NOMO-1 (cell line): ENCODE measurements around the gene TFDP2.
"Not testable (repeated sequence)": the region's sequence is repeated elsewhere in the genome, so short reads cannot be mapped to it uniquely, and the experiment has no call there.

Source experiments
- DNase-seq, 2 experiments: peaks; one replicate each; lab custom pipeline; 2025; ENCODE audit not compliant: unreplicated experiment in 2 of 2; lab: John Stamatoyannopoulos, UW

Gene TFDP2

DNA sequence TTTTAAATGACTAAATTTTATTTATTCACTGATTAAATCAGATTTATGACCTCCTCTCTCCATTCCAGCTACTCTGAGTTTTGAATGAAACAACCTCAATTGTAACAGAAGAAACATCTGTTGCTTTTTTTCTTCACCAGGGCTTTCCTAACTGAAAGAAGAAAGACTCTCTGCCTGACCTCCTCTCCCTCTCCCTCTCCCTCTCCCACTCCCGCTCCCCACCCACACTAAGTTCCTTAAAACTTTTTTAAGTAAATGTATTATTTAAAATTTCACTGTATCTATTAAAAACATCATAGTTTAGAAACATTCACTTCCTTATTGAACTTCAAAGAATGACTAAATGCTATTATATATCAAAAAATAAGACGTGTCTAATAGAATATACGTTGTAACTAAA is 122.0 kb downstream of the TFDP2 start:
- DNase-seq: no peak

- DNase-seq: no peak
Observed at GRCh38 chr3:142026333-142026732, 123.0 kb downstream of the TFDP2 start.

DNA sequence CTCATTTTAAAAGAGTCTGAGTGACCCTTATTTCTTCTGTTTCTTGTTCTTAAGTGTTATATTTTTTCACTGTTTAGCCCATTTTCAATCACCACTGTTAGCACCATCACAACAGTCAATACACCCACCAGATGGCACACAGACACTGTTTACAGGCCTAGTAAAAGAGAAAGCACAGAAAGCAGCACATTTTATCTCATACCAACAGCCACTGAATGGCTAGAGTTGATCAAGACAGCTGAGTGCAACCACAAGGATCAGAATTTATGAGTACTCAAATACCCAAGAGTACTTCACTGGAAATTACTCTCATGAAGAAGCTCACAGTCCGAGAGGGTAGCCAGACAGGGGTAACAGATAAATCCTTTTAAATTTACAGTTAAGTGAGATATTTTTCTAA is 127.0 kb downstream of the TFDP2 start:
- no peak for DNase-seq

DNA sequence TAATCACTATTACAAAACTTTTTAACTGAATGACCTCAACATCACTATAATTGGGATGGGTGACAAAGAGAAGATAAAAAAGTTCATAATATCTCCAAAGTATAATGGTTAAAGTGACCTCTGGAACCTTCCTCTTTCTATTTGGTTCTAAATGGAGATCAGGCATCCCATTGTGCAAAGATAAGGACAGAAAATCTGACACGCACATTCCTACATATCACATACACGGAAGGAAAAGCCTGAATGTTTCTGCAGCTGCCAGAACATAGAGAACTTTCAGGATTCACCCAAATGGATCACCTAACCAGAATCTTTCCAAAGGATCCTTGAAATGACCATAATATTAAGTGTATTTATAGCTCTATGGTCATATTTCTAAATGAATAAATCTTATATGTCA is 128.2 kb downstream of the TFDP2 start:
- DNase-seq: peak in 1 of 2 experiments; percentile 24

- DNase-seq: peak in 1 of 2 experiments; percentile 87
Observed at GRCh38 chr3:142019794-142020320, 129.5 kb downstream of the TFDP2 start.

GRCh38 chr3:142013993-142014392 is 135.4 kb downstream of the TFDP2 start:
- no peak for DNase-seq

DNA sequence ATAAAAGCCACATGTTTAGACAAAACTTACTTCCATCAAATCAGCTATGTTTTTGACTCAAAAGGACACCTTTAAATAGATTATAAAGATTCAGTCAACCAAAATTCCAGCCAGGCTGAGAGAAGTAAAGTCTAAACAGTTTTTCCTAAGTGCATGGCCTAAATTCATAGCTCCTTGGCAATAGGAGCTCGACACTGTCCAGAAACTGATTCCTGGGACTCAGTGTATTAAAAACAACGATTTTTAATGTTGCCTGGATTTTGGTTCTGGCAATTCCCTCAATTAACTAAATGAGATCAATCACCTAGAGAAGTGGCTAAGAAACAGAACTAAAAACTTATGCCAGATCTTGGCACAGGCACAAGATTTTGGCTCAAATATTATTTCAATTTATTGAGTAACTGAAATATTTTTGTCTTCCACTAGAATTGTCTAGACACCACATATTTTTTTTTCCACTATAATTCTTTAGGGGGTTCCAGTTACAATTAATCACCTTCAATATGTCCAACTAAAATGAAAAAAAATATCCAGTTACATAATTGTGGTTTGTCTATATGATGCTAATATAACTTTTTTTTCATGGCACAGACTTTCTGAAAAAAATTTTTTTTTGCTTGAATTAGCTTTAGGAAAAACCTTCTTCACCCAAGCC is 135.9 kb downstream of the TFDP2 start:
- DNase-seq: no peak

DNA sequence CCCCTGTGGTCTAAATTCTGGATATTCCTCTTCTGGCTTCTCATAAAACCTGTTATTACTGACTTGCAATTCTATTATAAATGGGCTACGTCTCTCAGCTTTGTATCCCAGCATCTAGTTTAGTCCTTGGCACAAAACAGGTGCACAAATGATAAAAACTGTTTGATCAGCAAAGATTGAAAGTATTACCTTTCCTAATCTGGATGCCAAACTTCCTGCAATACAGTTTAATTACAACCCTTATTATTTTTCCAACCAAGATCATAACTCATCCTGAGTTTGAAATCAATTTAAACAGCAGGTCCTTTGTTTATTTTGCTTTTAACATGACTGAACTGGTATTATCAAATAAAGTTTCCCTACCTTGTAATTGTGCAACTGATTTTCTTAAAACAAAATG is 140.3 kb downstream of the TFDP2 start:
- DNase-seq: no peak

GRCh38 chr3:142007710-142008399 is 141.5 kb downstream of the TFDP2 start:
- no peak for DNase-seq

DNA sequence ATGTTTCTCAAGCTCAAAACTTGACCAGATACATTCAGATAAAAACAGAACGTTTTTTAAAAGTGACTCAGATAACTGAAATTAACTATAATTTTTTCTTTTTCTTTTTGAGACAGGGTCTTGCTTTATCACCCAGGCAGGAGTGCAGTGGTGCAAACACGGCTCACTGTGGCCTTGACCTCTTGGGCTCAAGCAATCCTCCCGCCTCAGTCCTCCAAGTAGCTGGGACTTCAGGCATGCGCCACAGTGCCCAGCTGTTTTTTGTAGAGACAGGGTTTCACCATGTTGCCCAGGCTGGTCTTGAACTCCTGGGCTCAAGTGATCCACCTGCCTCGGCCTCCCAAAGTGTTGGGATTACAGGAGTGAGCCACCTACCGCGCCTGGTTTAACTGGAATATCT is 144.4 kb downstream of the TFDP2 start:
- DNase-seq: not testable (repeated sequence)

- no peak for DNase-seq
Observed at GRCh38 chr3:142004025-142004424, 145.3 kb downstream of the TFDP2 start.

- no peak for DNase-seq
Observed at GRCh38 chr3:142003291-142003690, 146.1 kb downstream of the TFDP2 start.

GRCh38 chr3:142000325-142000870 is 148.9 kb downstream of the TFDP2 start:
- no peak for DNase-seq

- DNase-seq: peak; percentile 17 to 30
Observed at GRCh38 chr3:141998669-141999290, 150.6 kb downstream of the TFDP2 start.

GRCh38 chr3:141996437-141996836 is 152.9 kb downstream of the TFDP2 start:
- DNase-seq: no peak

- DNase-seq: peak; percentile 32 to 74
Observed at GRCh38 chr3:141994856-141995255, 154.5 kb downstream of the TFDP2 start.

- peak in 1 of 2 experiments; percentile 50 for DNase-seq
Observed at GRCh38 chr3:141992512-141992911, 156.8 kb downstream of the TFDP2 start.

GRCh38 chr3:141986548-141987107 is 162.7 kb downstream of the TFDP2 start:
- DNase-seq: no peak

DNA sequence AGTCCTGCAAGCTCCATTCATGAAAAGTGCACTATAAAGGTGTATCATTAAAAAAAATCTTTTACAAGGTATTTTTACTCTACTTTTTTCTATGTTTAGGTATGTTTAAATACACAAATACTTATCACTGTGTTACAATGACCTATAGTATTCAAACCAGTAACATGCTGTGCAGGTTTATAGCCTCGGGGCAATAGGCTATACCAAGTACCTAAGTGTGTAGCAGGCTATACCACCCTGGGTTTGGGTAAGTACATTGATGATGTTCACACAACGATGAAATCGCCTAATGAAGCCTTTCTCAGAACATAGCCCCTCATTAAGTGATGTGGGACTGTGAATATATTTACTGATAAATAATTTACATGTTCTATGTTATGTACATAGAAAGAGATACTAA is 168.3 kb downstream of the TFDP2 start:
- DNase-seq: no peak

DNA sequence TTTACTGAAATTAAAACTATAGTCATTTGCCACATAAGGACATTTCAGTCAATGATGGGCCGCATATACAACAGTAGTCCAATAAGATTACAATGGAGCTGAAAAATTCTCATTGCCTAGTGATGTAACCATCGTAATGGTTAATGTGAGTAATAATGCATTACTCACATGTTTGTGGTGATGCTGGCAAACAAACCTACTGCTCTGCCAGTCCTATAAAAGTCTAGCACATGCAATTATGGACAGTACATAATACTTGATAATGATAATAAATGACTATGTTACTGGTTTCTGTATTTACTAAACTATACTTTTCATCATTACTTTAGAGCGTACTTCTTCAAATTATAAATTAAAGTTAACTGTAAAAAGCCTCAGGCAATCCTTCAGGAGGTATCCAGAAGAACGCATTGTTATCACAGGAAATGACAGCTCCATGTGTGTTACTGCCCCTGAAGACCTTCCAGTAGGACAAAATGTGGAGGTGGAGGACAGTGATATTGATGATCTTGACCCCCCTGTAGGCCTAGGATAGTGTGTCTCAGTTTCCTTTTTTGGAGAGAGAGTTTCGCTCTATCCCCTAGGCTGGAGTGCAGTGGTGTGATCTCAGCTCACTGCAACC is 170.2 kb downstream of the TFDP2 start:
- DNase-seq: no peak

- not testable (repeated sequence) for DNase-seq
Observed at GRCh38 chr3:141974777-141975176, 174.6 kb downstream of the TFDP2 start.
